Caco-2 (cell line): ENCODE data around the gene NAA38. TPM values are rescaled to one million over a fixed set of nuclear protein-coding genes. Genes with fewer than 3 reads are reported as not detected.

ENCODE experiments used
- BruUV-seq: library from RNA; stranded (reverse); fragments of 400-500 nt; replicated peaks from 2 replicates; lab custom pipeline; 2021; lab: Mats Ljungman, UMichigan
- CTCF ChIA-PET: fragments of 300-600 bp; sonication (Branson Sonifier 250); formaldehyde crosslinking; loops from one replicate; lab custom pipeline; 2022; ENCODE audit warnings: antibody characterized with exemption; lab: Charles Lee
- POLR2A ChIA-PET: fragments of 300-600 bp; sonication (Branson Sonifier 250); formaldehyde crosslinking; loops from one replicate; lab custom pipeline; 2022; ENCODE audit warnings: antibody characterized with exemption; lab: Charles Lee
- DNase-seq, 2 experiments: peaks; one replicate each; pipeline versions ENCODE4 v3.0.0 to v3.0.0-alpha.2; 2020 to 2022
- H3K27me3 ChIP-seq: replicated peaks from 2 replicates; pipeline ENCODE4 v1.6.0; 2011; ENCODE audit warnings: low read length; ENCODE audit not compliant: control insufficient read depth, insufficient read depth
- H3K36me3 ChIP-seq: 2 replicates; pipeline ENCODE4 v1.5.1; 2011; ENCODE audit warnings: low read length; ENCODE audit not compliant: control insufficient read depth, insufficient read depth
- H3K4me1 ChIP-seq: fragments of 250-450 bp; sonication (Bioruptor Pico); 2 replicates; pipeline ENCODE4 v1.5.1; 2020; ENCODE audit warnings: mild to moderate bottlenecking
- H3K4me3 ChIP-seq: 2 replicates; pipeline ENCODE4 v1.5.1; 2011; ENCODE audit warnings: low read depth, mild to moderate bottlenecking, control low read depth, low read length
- H3K9me3 ChIP-seq: fragments of 250-450 bp; sonication (Bioruptor Pico); 2 replicates; pipeline ENCODE4 v1.5.1; 2020; ENCODE audit warnings: mild to moderate bottlenecking, moderate library complexity
- H3K27ac Mint-ChIP-seq: one replicate; pipeline ENCODE4 v1.8.0; 2022; ENCODE audit warnings: mixed read lengths; ENCODE audit not compliant: unreplicated experiment
- H3K27me3 Mint-ChIP-seq: one replicate; pipeline ENCODE4 v1.8.0; 2022; ENCODE audit warnings: mixed read lengths; ENCODE audit not compliant: insufficient read depth, unreplicated experiment
- H3K36me3 Mint-ChIP-seq: one replicate; pipeline ENCODE4 v1.8.0; 2022; ENCODE audit warnings: mild to moderate bottlenecking, mixed read lengths; ENCODE audit not compliant: insufficient read depth, unreplicated experiment
- H3K4me1 Mint-ChIP-seq: one replicate; pipeline ENCODE4 v1.8.0; 2022; ENCODE audit warnings: low read depth, mixed read lengths; ENCODE audit not compliant: unreplicated experiment
- H3K4me3 Mint-ChIP-seq: one replicate; pipeline ENCODE4 v1.8.0; 2022; ENCODE audit warnings: mild to moderate bottlenecking, moderate library complexity, mixed read lengths; ENCODE audit not compliant: unreplicated experiment
- H3K9me3 Mint-ChIP-seq: one replicate; pipeline ENCODE4 v1.8.0; 2022; ENCODE audit warnings: mixed read lengths; ENCODE audit not compliant: unreplicated experiment
- CTCF ChIP-seq, 2 experiments: fragments of 200-600 bp in 1 of 2; IDR thresholded peaks; 1 replicate in 1 of 2; 2 replicates in 1 of 2; pipeline versions ENCODE4 v1.5.1 to v1.8.0; 2011 to 2022; ENCODE audit warnings: antibody characterized with exemption in 1 of 2, control low read depth in 1 of 2, inconsistent platforms in 1 of 2, low read depth in 1 of 2, low read length in 1 of 2, mild to moderate bottlenecking in 1 of 2, moderate library complexity in 1 of 2; ENCODE audit not compliant: insufficient read depth in 1 of 2, severe bottlenecking in 1 of 2, unreplicated experiment in 1 of 2
- intact Hi-C: fragments of 100-400 bp; cut with micrococcal nuclease; formaldehyde crosslinking; loops from one replicate; pipeline ENCODE4 v1.10.0; 2022; ENCODE audit not compliant: unreplicated experiment
- total RNA-seq: library from RNA; stranded (reverse); gene quantifications from 2 replicates; pipeline ENCODE4 v1.2.3, GENCODE V29; 2022

Gene NAA38
- total RNA-seq, 1 experiment from 2014 or later = 27.4 TPM

GRCh38 chr17:7834957-7835813, 22.2 kb downstream of the NAA38 start:
- Mint-ChIP-seq H3K9me3 (no peaks in the 10 kb centered on the region), H3K4me3 (peak overlapping the region; percentile 98), H3K27me3 (no peaks in the 10 kb centered on the region), H3K27ac (peak overlapping the region; percentile 99), H3K4me1 (peaks cover 19% of the 10 kb centered on the region), H3K36me3 (peaks cover 40% of the 10 kb centered on the region)
- no peaks in the 10 kb centered on the region for H3K9me3 ChIP-seq
- peak; percentile 31 to 69 for TF ChIP-seq CTCF (IDR thresholded peaks at IDR 0.05; ENCODE audit: insufficient read depth in 1 of 2, low read depth in 1 of 2, low read length in 1 of 2, severe bottlenecking in 1 of 2, unreplicated experiment in 1 of 2)
- peak overlapping the region; percentile 82 for H3K4me3 ChIP-seq
- no peaks in the 10 kb centered on the region for H3K27me3 ChIP-seq
- ChIA-PET POLR2A (interaction anchor here (0.5 to 1.8 kb wide), 4 partner anchors 10 to 413 kb away, joined by 3 to 8 read pairs (median 5); partner anchors contain the start of gene NAA38), CTCF (interaction anchor here (0.6 to 1.6 kb wide), 5 partner anchors 10 to 91 kb away, joined by 3 to 12 read pairs (median 6); partner anchors contain the start of gene NAA38)
- intact Hi-C loops = loop anchor here (1.0 to 5.0 kb wide), 2 partner anchors 22 to 218 kb away; partner anchors contain the start of gene NAA38
- no TSS peak for BruUV-seq
- peaks cover 23% of the 10 kb centered on the region for H3K4me1 ChIP-seq
- H3K36me3 ChIP-seq = no peaks in the 10 kb centered on the region
- DNase-seq = peak; percentile 90 to 95

DNA sequence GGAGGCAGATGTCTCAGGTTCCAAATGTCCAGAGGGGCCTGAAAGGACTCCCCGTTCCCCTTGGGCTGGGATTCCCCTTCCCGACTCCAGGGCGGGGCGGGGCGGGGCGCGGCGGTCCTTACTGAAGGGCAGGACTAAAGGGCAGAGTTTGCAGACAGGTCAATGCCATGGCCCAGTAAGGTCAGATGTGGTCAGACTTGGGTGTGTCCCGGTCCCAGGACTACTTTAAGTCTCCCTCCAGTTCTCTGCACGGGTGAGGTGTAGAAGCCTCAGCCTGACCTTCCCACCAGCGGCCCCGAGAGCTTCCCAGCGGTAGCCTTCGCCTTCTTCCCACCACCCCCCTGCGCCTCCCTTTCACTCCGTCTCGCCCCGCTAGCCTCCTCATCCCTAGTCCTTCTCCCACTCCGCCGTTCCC, 22.8 kb downstream of the NAA38 start:
- no peaks in the 10 kb centered on the region for H3K36me3 ChIP-seq
- CTCF ChIA-PET = interaction anchor here (1.3 to 1.6 kb wide), 4 partner anchors 10 to 90 kb away, joined by 6 to 12 read pairs (median 7); partner anchors contain the start of gene NAA38
- H3K4me1 ChIP-seq = peaks cover 17% of the 10 kb centered on the region
- no peak for TF ChIP-seq CTCF (IDR thresholded peaks at IDR 0.05; ENCODE audit: insufficient read depth in 1 of 2, low read depth in 1 of 2, low read length in 1 of 2, severe bottlenecking in 1 of 2, unreplicated experiment in 1 of 2)
- H3K27ac Mint-ChIP-seq = peak overlapping the region; percentile 99
- H3K36me3 Mint-ChIP-seq = peaks cover 40% of the 10 kb centered on the region
- peak overlapping the region; percentile 98 for H3K4me3 Mint-ChIP-seq
- no peak for DNase-seq
- H3K4me1 Mint-ChIP-seq = peaks cover 17% of the 10 kb centered on the region
- H3K9me3 ChIP-seq = no peaks in the 10 kb centered on the region
- intact Hi-C loops = no loop called here
- H3K27me3 ChIP-seq = no peaks in the 10 kb centered on the region
- H3K4me3 ChIP-seq = peak overlapping the region; percentile 61
- no peaks in the 10 kb centered on the region for H3K9me3 Mint-ChIP-seq
- POLR2A ChIA-PET = interaction anchor here (0.5 to 1.8 kb wide), 3 partner anchors 10 to 112 kb away, joined by 3 to 8 read pairs (median 7); partner anchors contain the start of gene NAA38
- BruUV-seq = no TSS peak
- no peaks in the 10 kb centered on the region for H3K27me3 Mint-ChIP-seq
